Choroid plexus epithelial cell (primary cell): ENCODE data around the gene KCNQ1.
"Not testable (repeated sequence)": the region's sequence is repeated elsewhere in the genome, so short reads cannot be mapped to it uniquely, and the experiment has no call there.

Source experiments
- DNase-seq: peaks from one replicate; pipeline ENCODE4 v3.0.0-alpha.2; 2010; ENCODE audit warnings: low read depth
- H3K4me3 ChIP-seq: 2 replicates; pipeline ENCODE4 v1.5.1; 2011; ENCODE audit warnings: low read depth, mild to moderate bottlenecking, control low read depth, low read length, moderate library complexity
- TF ChIP-seq, protein P1 (sequence below): conservative IDR thresholded peaks from 2 replicates; pipeline ENCODE4 v1.5.1; 2011; ENCODE audit warnings: low read depth, mild to moderate bottlenecking, control low read depth, inconsistent platforms, low read length, moderate library complexity

KCNQ1 gene

DNA sequence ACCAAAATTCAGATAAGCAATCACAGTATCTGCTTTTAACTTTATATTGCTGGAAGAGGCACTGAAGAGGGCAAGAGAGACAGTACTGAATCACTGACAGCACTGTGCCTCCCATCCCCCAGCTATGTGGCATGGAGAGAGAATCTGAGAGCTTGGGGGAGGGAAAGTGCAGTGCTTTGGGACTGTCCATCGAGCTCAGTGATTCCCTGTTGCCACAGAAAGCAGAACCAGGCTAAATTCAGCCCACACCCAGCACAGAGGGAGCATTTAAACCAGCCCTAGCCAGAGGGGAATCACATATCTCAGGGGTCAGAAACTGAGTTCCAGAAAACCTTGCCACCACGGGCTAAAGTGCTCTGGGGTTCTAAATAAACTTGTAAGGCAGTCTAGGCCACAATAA, 44.3 kb downstream of the KCNQ1 start:
- H3K4me3 ChIP-seq = no peak overlapping the region
- DNase-seq = no peak
- TF ChIP-seq, protein P1, sequence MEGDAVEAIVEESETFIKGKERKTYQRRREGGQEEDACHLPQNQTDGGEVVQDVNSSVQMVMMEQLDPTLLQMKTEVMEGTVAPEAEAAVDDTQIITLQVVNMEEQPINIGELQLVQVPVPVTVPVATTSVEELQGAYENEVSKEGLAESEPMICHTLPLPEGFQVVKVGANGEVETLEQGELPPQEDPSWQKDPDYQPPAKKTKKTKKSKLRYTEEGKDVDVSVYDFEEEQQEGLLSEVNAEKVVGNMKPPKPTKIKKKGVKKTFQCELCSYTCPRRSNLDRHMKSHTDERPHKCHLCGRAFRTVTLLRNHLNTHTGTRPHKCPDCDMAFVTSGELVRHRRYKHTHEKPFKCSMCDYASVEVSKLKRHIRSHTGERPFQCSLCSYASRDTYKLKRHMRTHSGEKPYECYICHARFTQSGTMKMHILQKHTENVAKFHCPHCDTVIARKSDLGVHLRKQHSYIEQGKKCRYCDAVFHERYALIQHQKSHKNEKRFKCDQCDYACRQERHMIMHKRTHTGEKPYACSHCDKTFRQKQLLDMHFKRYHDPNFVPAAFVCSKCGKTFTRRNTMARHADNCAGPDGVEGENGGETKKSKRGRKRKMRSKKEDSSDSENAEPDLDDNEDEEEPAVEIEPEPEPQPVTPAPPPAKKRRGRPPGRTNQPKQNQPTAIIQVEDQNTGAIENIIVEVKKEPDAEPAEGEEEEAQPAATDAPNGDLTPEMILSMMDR = no peak

DNA sequence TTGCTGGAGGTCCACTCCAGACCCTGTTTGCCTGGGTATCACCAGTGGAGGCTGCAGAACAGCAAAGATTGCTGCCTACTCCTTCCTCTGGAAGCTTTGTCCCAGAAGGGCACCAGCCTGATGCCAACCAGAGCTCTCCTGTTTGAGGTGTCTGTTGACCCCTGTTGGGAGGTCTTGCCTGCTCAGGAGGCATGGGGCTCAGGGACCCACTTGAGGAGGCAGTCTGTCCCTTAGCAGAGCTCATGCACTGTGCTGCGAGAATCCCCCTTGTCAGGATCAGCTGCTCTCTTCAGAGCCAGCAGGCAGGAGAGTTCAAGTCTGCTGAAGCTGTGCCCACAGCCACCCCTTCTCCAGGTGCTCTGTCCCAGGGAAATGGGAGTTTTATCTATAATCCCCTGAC, 53.1 kb downstream of the KCNQ1 start:
- not testable (repeated sequence) for DNase-seq, H3K4me3 ChIP-seq

DNA sequence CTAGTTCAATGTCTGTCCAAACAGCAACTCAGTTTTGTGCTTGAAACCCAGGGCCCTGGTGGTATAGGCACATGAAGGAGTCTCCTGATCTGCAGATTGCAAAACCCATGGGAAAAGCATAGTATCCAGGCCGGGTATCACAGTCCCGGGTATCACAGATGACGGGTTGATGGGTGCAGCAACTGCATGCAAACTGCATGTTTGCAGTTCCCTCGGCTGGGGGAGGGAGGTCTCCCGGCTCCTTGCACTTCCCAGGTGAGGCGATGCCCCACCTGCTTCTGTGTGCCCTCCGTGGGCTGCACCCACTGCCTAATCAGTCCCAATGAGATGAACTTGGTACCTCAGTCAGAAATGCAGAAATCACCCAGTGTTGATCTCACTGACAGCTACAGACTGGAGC, 53.9 kb downstream of the KCNQ1 start:
- H3K4me3 ChIP-seq = no peak overlapping the region
- TF ChIP-seq, protein P1 = no peak
- no peak for DNase-seq

DNA sequence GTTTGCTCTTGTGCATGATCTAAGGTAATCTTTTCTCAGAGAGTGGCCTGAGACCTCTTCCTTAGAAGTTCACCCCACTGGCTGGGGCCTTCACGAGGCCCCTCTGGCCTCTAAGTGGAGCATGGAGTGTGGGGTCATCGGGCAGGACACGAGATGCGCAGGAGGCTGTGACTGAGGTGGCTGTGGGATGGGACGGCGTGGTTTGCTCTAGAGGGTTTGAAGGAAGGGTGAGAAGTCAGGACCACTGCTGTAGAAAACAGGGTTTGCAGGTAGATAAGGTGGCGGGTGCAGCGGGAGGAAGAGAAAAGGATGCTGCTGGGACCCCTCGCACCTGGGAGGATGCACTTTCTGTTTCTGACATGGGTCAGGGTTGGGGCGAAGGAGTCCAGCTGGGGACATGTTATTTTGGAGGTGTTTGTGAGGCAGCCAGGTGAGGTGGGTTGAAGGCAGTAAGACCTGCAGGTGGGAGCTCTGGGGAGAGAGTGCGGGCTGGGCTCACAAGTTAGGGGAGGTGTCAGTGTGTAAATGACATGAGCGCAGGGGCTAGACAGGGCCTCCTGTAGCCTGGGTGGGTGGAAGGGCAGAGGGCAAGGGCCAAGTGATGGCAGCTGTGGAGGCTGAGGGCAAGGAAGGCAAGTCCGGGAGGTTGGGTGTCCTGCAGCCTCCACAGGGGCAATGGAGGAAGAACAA, 62.5 kb downstream of the KCNQ1 start:
- H3K4me3 ChIP-seq = no peak overlapping the region
- no peak for DNase-seq
- TF ChIP-seq, protein P1 = no peak

DNA sequence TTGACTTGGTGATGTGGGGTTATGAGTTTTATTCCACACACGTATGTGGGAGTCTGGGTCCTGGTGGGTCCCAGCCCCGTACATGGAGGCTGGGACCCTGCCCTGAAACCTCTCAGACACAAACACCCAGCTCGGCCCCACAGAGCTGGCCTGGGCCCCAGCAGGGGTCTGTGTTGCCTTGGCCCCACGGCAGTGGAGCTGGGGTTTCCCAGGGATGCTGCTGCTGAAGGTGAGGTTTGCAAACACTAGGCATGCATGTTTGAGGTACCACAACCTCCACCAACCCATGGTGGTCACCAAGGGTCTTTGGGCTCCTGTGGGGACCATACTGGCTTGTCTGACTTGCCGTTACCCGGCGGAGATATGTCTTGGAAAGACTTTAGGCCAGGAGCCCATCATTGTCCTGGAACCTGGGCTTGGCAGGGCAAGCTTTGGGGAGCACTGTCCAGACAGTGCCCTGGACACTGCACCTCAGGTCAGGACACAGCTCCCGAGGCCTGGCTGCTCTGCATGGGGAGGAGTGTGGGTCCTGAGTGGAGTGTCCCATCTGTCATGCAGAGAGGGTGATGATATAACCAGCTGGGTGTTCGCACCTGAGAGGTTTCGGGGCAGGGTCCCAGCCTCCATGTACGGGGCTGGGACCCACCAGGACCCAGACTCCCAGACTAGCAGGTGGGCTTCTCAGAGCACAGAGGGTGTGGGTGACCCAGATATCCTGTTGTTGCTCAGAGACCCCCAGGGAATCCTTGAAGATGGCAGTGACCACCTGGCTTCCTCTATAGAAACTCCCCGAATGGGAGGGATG, 63.3 kb downstream of the KCNQ1 start:
- TF ChIP-seq, protein P1 = no peak
- DNase-seq = no peak
- no peak overlapping the region for H3K4me3 ChIP-seq

DNA sequence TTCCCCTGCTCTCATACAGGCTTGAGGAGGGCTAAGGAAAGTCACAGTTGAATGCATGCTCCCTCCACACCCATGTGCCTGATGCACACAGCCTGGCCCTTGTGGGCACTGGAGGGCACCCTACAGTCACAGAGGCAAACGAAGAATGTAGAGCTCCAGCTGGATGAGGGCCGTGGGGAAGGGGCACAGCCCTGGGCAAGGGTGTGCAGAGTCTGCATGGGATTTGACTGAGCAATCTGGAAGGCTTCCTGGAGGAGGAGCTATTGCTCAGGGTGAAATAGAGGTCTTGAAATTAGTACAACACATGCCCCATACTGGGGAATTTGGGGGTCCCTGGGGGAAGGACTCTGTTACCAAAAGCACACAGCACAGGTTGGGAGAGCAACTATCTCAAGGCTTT, 64.0 kb downstream of the KCNQ1 start:
- TF ChIP-seq, protein P1 = no peak
- DNase-seq = no peak
- H3K4me3 ChIP-seq = no peak overlapping the region

DNA sequence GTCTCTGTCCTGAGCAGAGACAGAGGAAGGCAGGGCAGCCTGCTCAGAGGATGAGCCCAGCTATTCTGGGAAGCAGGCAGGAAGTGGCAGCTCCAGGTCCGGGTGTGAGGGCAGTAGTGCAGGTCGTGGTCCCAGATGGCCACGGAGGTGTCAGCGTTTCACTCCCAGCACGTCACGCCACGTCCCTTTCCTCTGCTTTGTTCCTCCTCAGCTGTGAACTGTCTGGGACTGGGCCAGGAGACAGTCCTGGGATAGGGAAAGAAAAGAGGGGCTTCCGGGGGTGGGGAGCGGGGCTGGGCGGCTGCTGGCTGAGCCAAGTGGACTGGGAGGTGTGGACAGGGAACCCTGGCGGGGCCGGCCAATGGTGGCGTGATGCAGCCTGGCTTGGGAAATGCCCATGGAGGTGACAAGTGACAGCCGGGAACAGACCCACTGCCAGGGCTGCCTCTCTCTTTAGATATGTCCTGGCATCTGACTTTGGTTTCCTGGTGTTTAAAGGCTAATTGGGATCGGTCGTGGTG, 64.7 kb downstream of the KCNQ1 start:
- no peak for DNase-seq
- TF ChIP-seq, protein P1 = no peak
- no peak overlapping the region for H3K4me3 ChIP-seq
